CD4-positive, alpha-beta T cell treated with Interleukin-10 for 1 hour (primary cell): ENCODE measurements around the gene SUCLA2.
A peak's percentile ranks its signal among the peaks of the same experiment; 100 is the strongest.
"Not testable (repeated sequence)": the region's sequence is repeated elsewhere in the genome, so short reads cannot be mapped to it uniquely, and the experiment has no call there.

Experiments used
- DNase-seq: peaks from one replicate; pipeline ENCODE4 v3.0.0-alpha.2; 2020

The SUCLA2 gene

GRCh38 chr13:48001114-48001881, at the start of gene SUCLA2:
Gene SUCLA2 (minus strand): TSS chr13:48001273. CDS start chr13:48001269, 4 bp downstream.
- DNase-seq: peak; percentile 91

- DNase-seq: no peak
Observed at GRCh38 chr13:48050550-48050949, 49.5 kb upstream of the SUCLA2 start.

- DNase-seq: no peak
Observed at GRCh38 chr13:48043789-48044503, 42.9 kb upstream of the SUCLA2 start.

GRCh38 chr13:48042894-48043293, 41.8 kb upstream of the SUCLA2 start:
- DNase-seq: no peak

GRCh38 chr13:48040896-48041295, 39.8 kb upstream of the SUCLA2 start:
- DNase-seq: no peak

GRCh38 chr13:48040049-48040448, 39.0 kb upstream of the SUCLA2 start:
- no peak for DNase-seq

- DNase-seq: peak; percentile 7
Observed at GRCh38 chr13:48038761-48039160, 37.7 kb upstream of the SUCLA2 start.

- peak; percentile 97 for DNase-seq
Observed at GRCh38 chr13:48037346-48038173, 36.5 kb upstream of the SUCLA2 start, which contains the start of gene NUDT15. Gene NUDT15 (plus strand): TSS chr13:48037726. CDS start chr13:48037747, 21 bp downstream.

- no peak for DNase-seq
Observed at GRCh38 chr13:48029859-48030258, 28.8 kb upstream of the SUCLA2 start.

GRCh38 chr13:48028066-48028465, 27.0 kb upstream of the SUCLA2 start:
- DNase-seq: no peak

- no peak for DNase-seq
Observed at GRCh38 chr13:48019796-48020195, 18.7 kb upstream of the SUCLA2 start.

- DNase-seq: no peak
Observed at GRCh38 chr13:48018637-48019036, 17.6 kb upstream of the SUCLA2 start.

- no peak for DNase-seq
Observed at GRCh38 chr13:48014359-48014758, 13.3 kb upstream of the SUCLA2 start.

GRCh38 chr13:48012668-48013067, 11.6 kb upstream of the SUCLA2 start:
- no peak for DNase-seq

- no peak for DNase-seq
Observed at GRCh38 chr13:48010698-48011097, 9.6 kb upstream of the SUCLA2 start.

- DNase-seq: no peak
Observed at GRCh38 chr13:48009284-48009683, 8.2 kb upstream of the SUCLA2 start.

- no peak for DNase-seq
Observed at GRCh38 chr13:48006396-48006795, 5.3 kb upstream of the SUCLA2 start.

GRCh38 chr13:48004201-48004600, 3.1 kb upstream of the SUCLA2 start:
- no peak for DNase-seq

GRCh38 chr13:48001999-48002398, 926 bp upstream of the SUCLA2 start:
- not testable (repeated sequence) for DNase-seq

- no peak for DNase-seq
Observed at GRCh38 chr13:48000559-48001113, 437 bp downstream of the SUCLA2 start.

- DNase-seq: no peak
Observed at GRCh38 chr13:47999973-48000372, 1.1 kb downstream of the SUCLA2 start.

- no peak for DNase-seq
Observed at GRCh38 chr13:47997384-47997783, 3.7 kb downstream of the SUCLA2 start.

GRCh38 chr13:47991859-47992258, 9.2 kb downstream of the SUCLA2 start:
- no peak for DNase-seq
